Spinal cord (tissue), 4 donors: Measurements from ENCODE around the gene TMEM126B. TPM values are rescaled to one million over a fixed set of nuclear protein-coding genes. Genes with fewer than 3 reads are reported as not detected.

ENCODE experiments used
- polyA plus RNA-seq, 2 donors: library from polyadenylated mRNA; unstranded; fragments of 120-200 nt; gene quantifications; one replicate each; pipeline ENCODE4 v1.2.1, GENCODE V29; 2013; ENCODE audit not compliant: insufficient read length in 2 of 2
- total RNA-seq, 2 donors: library from RNA; depleted of rRNA in 1 of 2; stranded (reverse); fragments of 120-200 nt in 1 of 2; fragments of >200 nt in 1 of 2; gene quantifications; one replicate each; pipeline versions ENCODE4 v1.2.3 to v1.2.4, GENCODE V29; 2013 to 2014

TMEM126B gene
- total and polyA plus RNA-seq, 4 donors: 63.1 to 70.9 (median 65.8) TPM

Other genes with a start within 250 kb of the TMEM126B start
- 100 to 1,000 TPM in 1 of 2 donors, 10 to 100 TPM in 1; 37.7 to 111 TPM for gene DLG2, start 1.2 kb upstream of the TMEM126B start, total RNA-seq
- 10 to 100 TPM; 44.4 to 53.6 TPM for gene DLG2, start 1.2 kb upstream of the TMEM126B start, polyA plus RNA-seq
- 10 to 100 TPM; 30.7 to 40.7 TPM for gene TMEM126A, start 19.4 kb downstream of the TMEM126B start, total RNA-seq
- gene TMEM126A, start 19.4 kb downstream of the TMEM126B start, polyA plus RNA-seq: 10 to 100 TPM; 43.8 to 49.0 TPM
- 10 to 100 TPM; 48.5 to 70.5 TPM for gene CREBZF, start 36.5 kb downstream of the TMEM126B start, total RNA-seq
- gene CREBZF, start 36.5 kb downstream of the TMEM126B start, polyA plus RNA-seq: 10 to 100 TPM; 70.0 to 79.5 TPM
- gene CCDC89, start 57.6 kb downstream of the TMEM126B start, total RNA-seq: 1 to 10 TPM; 2.1 to 5.5 TPM
- gene CCDC89, start 57.6 kb downstream of the TMEM126B start, polyA plus RNA-seq: 1 to 10 TPM; 1.2 to 1.4 TPM
- 10 to 100 TPM; 28.3 to 34.7 TPM for gene SYTL2, start 182.5 kb downstream of the TMEM126B start, total RNA-seq
- gene SYTL2, start 182.5 kb downstream of the TMEM126B start, polyA plus RNA-seq: 10 to 100 TPM; 24.0 to 24.6 TPM
- gene CCDC83, start 226.8 kb downstream of the TMEM126B start, total RNA-seq: not detected
- gene CCDC83, start 226.8 kb downstream of the TMEM126B start, polyA plus RNA-seq: not detected